SK-N-SH (cell line): ENCODE data around the gene STIM1.

Experiments
- CTCF ChIP-seq: fragments of 200-600 bp; sonication (generic); IDR thresholded peaks from 2 replicates; pipeline ENCODE4 v1.6.1; 2017; ENCODE audit warnings: antibody characterized with exemption, mild to moderate bottlenecking, moderate library complexity
- POLR2AphosphoS5 ChIP-seq: IDR thresholded peaks from 2 replicates; pipeline ENCODE4 v1.6.1; 2012; ENCODE audit warnings: low read depth, low read length

DNA sequence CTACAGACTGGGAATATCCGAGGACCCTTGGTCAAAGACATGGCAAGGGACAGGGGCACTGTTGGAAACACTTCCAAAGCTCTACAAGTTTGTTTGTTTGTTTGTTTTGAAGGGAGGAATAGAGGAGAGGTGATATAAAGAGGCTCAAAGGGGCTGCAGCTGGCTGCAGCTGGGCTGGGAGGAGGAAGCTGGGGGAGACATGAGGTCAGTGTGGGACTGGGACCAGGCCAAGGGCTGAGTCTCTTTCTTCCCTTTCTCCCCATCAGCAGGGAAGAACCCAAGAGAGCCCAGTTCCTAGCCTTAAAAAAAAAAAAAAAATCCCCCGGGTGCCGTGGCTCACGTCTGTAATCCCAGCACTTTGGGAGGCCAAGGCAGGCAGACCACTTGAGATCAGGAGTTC lies 19.7 kb upstream of the STIM1 start:
- TF ChIP-seq POLR2AphosphoS5 (no peak), CTCF (no peak)
